GM18858 (cell line): Measurements from ENCODE around the gene RAPGEF5.

Experiments used
- ATAC-seq: cut with Tn5 transposase; IDR thresholded peaks from one replicate; pipeline ENCODE4 v1.9.1; 2021; ENCODE audit not compliant: unreplicated experiment

Gene RAPGEF5

GRCh38 chr7:22380333-22380732, 23.4 kb upstream of the RAPGEF5 start:
- ATAC-seq: no peak

- ATAC-seq: no peak
These were observed 21.4 kb upstream of the RAPGEF5 start for GRCh38 chr7:22378199-22378980.

GRCh38 chr7:22377703-22378102, 20.7 kb upstream of the RAPGEF5 start:
- no peak for ATAC-seq

GRCh38 chr7:22375359-22376048, 18.6 kb upstream of the RAPGEF5 start:
- no peak for ATAC-seq

GRCh38 chr7:22373911-22374310, 17.0 kb upstream of the RAPGEF5 start:
- no peak for ATAC-seq

- no peak for ATAC-seq
These were observed 16.4 kb upstream of the RAPGEF5 start for GRCh38 chr7:22373388-22373787.

GRCh38 chr7:22372863-22373262, 15.9 kb upstream of the RAPGEF5 start:
- ATAC-seq: no peak

- ATAC-seq: no peak
These were observed 14.9 kb upstream of the RAPGEF5 start for GRCh38 chr7:22371878-22372277.

- ATAC-seq: no peak
These were observed 7.9 kb upstream of the RAPGEF5 start for GRCh38 chr7:22364900-22365299.

- ATAC-seq: no peak
These were observed 6.9 kb upstream of the RAPGEF5 start for GRCh38 chr7:22363756-22364422.

- no peak for ATAC-seq
These were observed 4.8 kb upstream of the RAPGEF5 start for GRCh38 chr7:22361795-22362194.

- no peak for ATAC-seq
These were observed 4.4 kb upstream of the RAPGEF5 start for GRCh38 chr7:22361320-22361719.

- no peak for ATAC-seq
These were observed 2.1 kb upstream of the RAPGEF5 start for GRCh38 chr7:22358820-22359697.

- ATAC-seq: no peak
These were observed 589 bp upstream of the RAPGEF5 start for GRCh38 chr7:22357311-22358175.

- ATAC-seq: no peak
These were observed 803 bp downstream of the RAPGEF5 start for GRCh38 chr7:22356010-22356691.

GRCh38 chr7:22355620-22356009, 1.3 kb downstream of the RAPGEF5 start:
- no peak for ATAC-seq

- ATAC-seq: no peak
These were observed 2.5 kb downstream of the RAPGEF5 start for GRCh38 chr7:22354462-22354861.

GRCh38 chr7:22352887-22353286, 4.1 kb downstream of the RAPGEF5 start:
- ATAC-seq: no peak

GRCh38 chr7:22351878-22352277, 5.1 kb downstream of the RAPGEF5 start:
- no peak for ATAC-seq

- ATAC-seq: peak; percentile 70
These were observed 5.6 kb downstream of the RAPGEF5 start for GRCh38 chr7:22351329-22351692.
